T-helper 2 cell treated with Interferon-gamma antibody and Interleukin-4, amounts not matched to agents 5 μg/mL and 100 μg/mL, for 36 hours (primary cell): ENCODE data around the gene FBLN2.

Source experiments
- DNase-seq: peaks from one replicate; pipeline ENCODE4 v3.0.0; 2021; ENCODE audit warnings: low spot score
- H3K27ac Mint-ChIP-seq: one replicate; pipeline ENCODE4 v1.8.0; 2021; ENCODE audit warnings: mild to moderate bottlenecking, mixed read lengths
- H3K27me3 Mint-ChIP-seq: one replicate; pipeline ENCODE4 v1.8.0; 2021; ENCODE audit warnings: low read depth, mixed read lengths
- H3K36me3 Mint-ChIP-seq: one replicate; pipeline ENCODE4 v1.8.0; 2021; ENCODE audit warnings: low read depth, mixed read lengths
- H3K4me1 Mint-ChIP-seq: one replicate; pipeline ENCODE4 v1.8.0; 2021; ENCODE audit warnings: low read depth, mixed read lengths
- H3K4me3 Mint-ChIP-seq: one replicate; pipeline ENCODE4 v1.8.0; 2022; ENCODE audit warnings: mild to moderate bottlenecking, moderate library complexity, mixed read lengths
- H3K9me3 Mint-ChIP-seq: one replicate; pipeline ENCODE4 v1.8.0; 2021; ENCODE audit warnings: mixed read lengths

FBLN2 gene

DNA sequence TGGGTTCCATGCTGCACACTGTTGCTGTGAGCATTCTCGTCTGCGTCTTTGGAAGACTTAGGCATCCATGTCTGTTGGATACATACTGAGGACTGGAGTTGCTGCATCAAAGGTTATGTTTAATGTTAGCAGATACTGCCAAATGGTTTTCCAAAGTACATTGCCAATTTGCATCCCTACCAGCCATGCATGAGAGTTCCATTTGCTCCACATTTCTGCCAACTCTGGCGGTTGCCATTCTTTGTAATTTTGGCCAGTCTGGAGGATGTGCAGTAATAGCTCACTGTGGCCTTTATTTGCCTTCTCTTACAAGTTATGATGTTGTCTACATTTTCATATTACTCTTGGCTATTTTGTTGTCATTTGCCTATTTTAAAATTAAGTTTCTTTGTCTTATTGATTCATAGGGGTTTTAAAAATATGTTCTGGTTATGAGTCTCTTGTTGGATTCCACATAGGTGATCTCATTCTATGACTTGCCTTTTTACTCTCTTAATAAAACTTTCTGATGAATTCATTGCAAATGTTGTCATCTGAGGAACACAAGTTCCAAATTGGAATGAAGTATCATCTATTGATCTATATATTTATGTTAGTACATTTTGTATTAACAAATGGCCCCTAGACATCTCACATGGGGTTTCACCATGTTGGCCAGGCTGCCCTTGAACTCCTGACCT, 42.1 kb downstream of the FBLN2 start:
- DNase-seq = no peak
- Mint-ChIP-seq H3K27me3 (peaks cover 3% of the 10 kb centered on the region), H3K36me3 (no peaks in the 10 kb centered on the region), H3K4me3 (no peak overlapping the region), H3K4me1 (no peaks in the 10 kb centered on the region), H3K9me3 (no peaks in the 10 kb centered on the region), H3K27ac (no peak overlapping the region)

GRCh38 chr3:13593615-13594014, 44.7 kb downstream of the FBLN2 start:
- no peak overlapping the region for H3K27ac Mint-ChIP-seq
- no peak overlapping the region for H3K4me3 Mint-ChIP-seq
- H3K36me3 Mint-ChIP-seq = no peaks in the 10 kb centered on the region
- H3K27me3 Mint-ChIP-seq = peaks cover 6% of the 10 kb centered on the region
- no peaks in the 10 kb centered on the region for H3K9me3 Mint-ChIP-seq
- H3K4me1 Mint-ChIP-seq = no peaks in the 10 kb centered on the region
- no peak for DNase-seq

DNA sequence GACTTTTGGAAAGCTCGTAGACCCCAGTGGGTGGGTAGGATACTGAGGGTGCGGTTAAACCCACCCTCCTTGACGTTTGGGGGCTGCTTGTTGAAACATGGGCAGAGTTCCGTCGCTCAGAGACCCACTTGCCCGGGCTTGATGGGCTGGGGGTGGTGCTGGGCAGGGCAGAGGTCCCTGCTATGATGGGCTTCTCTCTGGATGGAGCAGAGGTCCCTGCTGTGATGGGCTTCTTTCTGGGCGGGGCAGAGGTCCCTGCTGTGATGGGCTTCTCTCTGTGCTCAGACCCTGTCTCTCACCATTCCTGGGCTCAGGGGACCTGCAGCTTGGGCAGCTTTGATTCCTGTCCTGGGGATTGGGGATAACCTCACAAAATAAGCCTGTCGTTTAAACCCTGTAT, 45.2 kb downstream of the FBLN2 start:
- H3K4me1 Mint-ChIP-seq = no peaks in the 10 kb centered on the region

GRCh38 chr3:13594991-13595421, 46.1 kb downstream of the FBLN2 start:
- Mint-ChIP-seq H3K4me1 (no peaks in the 10 kb centered on the region), H3K27me3 (peaks cover 6% of the 10 kb centered on the region), H3K27ac (no peak overlapping the region), H3K4me3 (no peak overlapping the region), H3K36me3 (no peaks in the 10 kb centered on the region), H3K9me3 (no peaks in the 10 kb centered on the region)
- DNase-seq = no peak

More for the DNA sequence above, 45.2 kb downstream of the FBLN2 start:
- H3K27me3 Mint-ChIP-seq = peaks cover 6% of the 10 kb centered on the region
- no peaks in the 10 kb centered on the region for H3K36me3 Mint-ChIP-seq
- H3K4me3 Mint-ChIP-seq = no peak overlapping the region
- H3K27ac Mint-ChIP-seq = no peak overlapping the region
- no peaks in the 10 kb centered on the region for H3K9me3 Mint-ChIP-seq
- DNase-seq = no peak

DNA sequence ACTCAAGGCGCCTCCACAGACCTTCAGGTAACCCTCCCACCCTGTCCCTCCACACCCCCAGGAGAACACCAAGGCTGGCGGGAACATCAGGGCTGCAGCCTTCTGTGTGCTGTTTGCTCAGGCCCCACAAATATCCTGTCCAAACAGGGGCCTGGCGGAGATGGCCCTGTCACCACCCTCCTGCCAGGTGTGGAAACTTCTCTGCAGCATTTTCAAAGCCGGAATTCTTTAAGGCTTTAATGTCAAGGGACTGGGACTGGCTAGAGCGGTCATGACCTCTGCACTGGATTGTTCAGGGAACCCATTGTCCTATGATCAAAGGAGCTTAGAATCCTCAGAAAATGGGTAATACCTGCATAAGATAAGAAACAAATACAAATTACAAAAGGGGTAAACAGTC, 46.6 kb downstream of the FBLN2 start:
- DNase-seq = no peak
- no peaks in the 10 kb centered on the region for H3K9me3 Mint-ChIP-seq
- peaks cover 6% of the 10 kb centered on the region for H3K27me3 Mint-ChIP-seq
- no peak overlapping the region for H3K4me3 Mint-ChIP-seq
- no peaks in the 10 kb centered on the region for H3K36me3 Mint-ChIP-seq
- no peak overlapping the region for H3K27ac Mint-ChIP-seq
- H3K4me1 Mint-ChIP-seq = no peaks in the 10 kb centered on the region

GRCh38 chr3:13596426-13597205, 47.7 kb downstream of the FBLN2 start:
- no peak for DNase-seq
- Mint-ChIP-seq H3K4me1 (no peaks in the 10 kb centered on the region), H3K9me3 (no peaks in the 10 kb centered on the region), H3K27ac (no peak overlapping the region), H3K27me3 (peaks cover 6% of the 10 kb centered on the region), H3K36me3 (no peaks in the 10 kb centered on the region), H3K4me3 (no peak overlapping the region)

- no peaks in the 10 kb centered on the region for H3K4me1 Mint-ChIP-seq
- H3K36me3 Mint-ChIP-seq = no peaks in the 10 kb centered on the region
- no peak for DNase-seq
- H3K9me3 Mint-ChIP-seq = no peaks in the 10 kb centered on the region
- H3K27ac Mint-ChIP-seq = no peak overlapping the region
- no peak overlapping the region for H3K4me3 Mint-ChIP-seq
- H3K27me3 Mint-ChIP-seq = peaks cover 2% of the 10 kb centered on the region
Observed at GRCh38 chr3:13597661-13598060, 48.7 kb downstream of the FBLN2 start.

DNA sequence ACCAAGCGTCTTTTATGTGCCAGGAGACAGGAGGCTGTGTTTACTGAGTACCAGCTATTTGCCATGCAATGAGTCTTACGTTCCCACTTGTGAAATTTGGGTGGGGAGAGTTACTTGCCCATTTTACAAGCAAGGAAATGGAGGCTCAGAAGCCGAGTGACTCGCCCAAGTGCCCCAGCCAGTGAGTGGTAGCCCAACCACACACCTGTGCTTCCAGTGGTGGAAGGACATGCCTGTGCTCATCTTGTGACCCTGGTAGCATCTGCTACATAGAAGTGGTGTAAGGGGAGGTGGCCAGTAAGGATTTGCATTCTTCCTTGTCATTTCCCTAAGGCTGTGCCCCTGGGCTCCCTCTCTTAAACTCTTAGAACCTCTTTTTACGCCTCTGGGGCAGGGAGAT, 49.3 kb downstream of the FBLN2 start:
- DNase-seq = no peak
- H3K36me3 Mint-ChIP-seq = no peaks in the 10 kb centered on the region
- H3K4me3 Mint-ChIP-seq = no peak overlapping the region
- no peaks in the 10 kb centered on the region for H3K9me3 Mint-ChIP-seq
- H3K27me3 Mint-ChIP-seq = peaks cover 2% of the 10 kb centered on the region
- no peak overlapping the region for H3K27ac Mint-ChIP-seq
- no peaks in the 10 kb centered on the region for H3K4me1 Mint-ChIP-seq

- DNase-seq = no peak
- peaks cover 2% of the 10 kb centered on the region for H3K27me3 Mint-ChIP-seq
- H3K9me3 Mint-ChIP-seq = no peaks in the 10 kb centered on the region
- no peak overlapping the region for H3K4me3 Mint-ChIP-seq
- no peak overlapping the region for H3K27ac Mint-ChIP-seq
- no peaks in the 10 kb centered on the region for H3K36me3 Mint-ChIP-seq
- no peaks in the 10 kb centered on the region for H3K4me1 Mint-ChIP-seq
Observed at GRCh38 chr3:13598926-13599886, 50.3 kb downstream of the FBLN2 start.

- H3K9me3 Mint-ChIP-seq = no peaks in the 10 kb centered on the region
- H3K27ac Mint-ChIP-seq = no peak overlapping the region
- H3K36me3 Mint-ChIP-seq = no peaks in the 10 kb centered on the region
- DNase-seq = no peak
- H3K4me1 Mint-ChIP-seq = no peaks in the 10 kb centered on the region
- H3K27me3 Mint-ChIP-seq = peaks cover 2% of the 10 kb centered on the region
- no peak overlapping the region for H3K4me3 Mint-ChIP-seq
Observed at GRCh38 chr3:13599887-13600450, 51.0 kb downstream of the FBLN2 start.

- DNase-seq = no peak
- Mint-ChIP-seq H3K9me3 (no peaks in the 10 kb centered on the region), H3K27ac (no peak overlapping the region), H3K36me3 (no peaks in the 10 kb centered on the region), H3K4me3 (no peak overlapping the region), H3K27me3 (peaks cover 2% of the 10 kb centered on the region), H3K4me1 (no peaks in the 10 kb centered on the region)
Observed at GRCh38 chr3:13600950-13601691, 52.2 kb downstream of the FBLN2 start.

- Mint-ChIP-seq H3K9me3 (no peaks in the 10 kb centered on the region), H3K4me1 (no peaks in the 10 kb centered on the region), H3K27ac (no peak overlapping the region), H3K27me3 (no peaks in the 10 kb centered on the region), H3K36me3 (no peaks in the 10 kb centered on the region), H3K4me3 (no peak overlapping the region)
- no peak for DNase-seq
Observed at GRCh38 chr3:13601692-13602080, 52.8 kb downstream of the FBLN2 start.

DNA sequence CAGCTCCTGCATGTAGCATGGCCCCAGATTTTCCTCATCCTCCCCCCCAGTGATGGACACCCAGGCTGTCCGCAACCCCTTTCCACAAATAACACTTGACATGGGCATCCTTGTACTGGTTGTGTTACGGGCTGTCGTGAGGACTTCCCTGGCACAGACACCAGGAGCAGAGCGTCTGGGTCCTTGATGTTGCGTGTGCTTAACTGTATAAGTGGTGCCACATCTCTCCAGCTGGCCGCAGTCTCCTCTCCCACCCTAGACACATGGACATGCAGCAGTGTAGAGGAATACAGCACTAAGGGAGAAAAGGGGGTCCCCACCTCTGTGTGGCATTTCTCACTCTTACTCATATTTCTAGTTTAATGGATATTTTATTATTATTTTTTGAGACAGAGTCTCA, 56.6 kb downstream of the FBLN2 start:
- Mint-ChIP-seq H3K36me3 (no peaks in the 10 kb centered on the region), H3K27ac (no peak overlapping the region), H3K4me1 (no peaks in the 10 kb centered on the region), H3K27me3 (no peaks in the 10 kb centered on the region), H3K9me3 (no peaks in the 10 kb centered on the region), H3K4me3 (no peak overlapping the region)
- DNase-seq = no peak
